ENCODE measurements around the gene CSMD2.

Gene CSMD2

DNA sequence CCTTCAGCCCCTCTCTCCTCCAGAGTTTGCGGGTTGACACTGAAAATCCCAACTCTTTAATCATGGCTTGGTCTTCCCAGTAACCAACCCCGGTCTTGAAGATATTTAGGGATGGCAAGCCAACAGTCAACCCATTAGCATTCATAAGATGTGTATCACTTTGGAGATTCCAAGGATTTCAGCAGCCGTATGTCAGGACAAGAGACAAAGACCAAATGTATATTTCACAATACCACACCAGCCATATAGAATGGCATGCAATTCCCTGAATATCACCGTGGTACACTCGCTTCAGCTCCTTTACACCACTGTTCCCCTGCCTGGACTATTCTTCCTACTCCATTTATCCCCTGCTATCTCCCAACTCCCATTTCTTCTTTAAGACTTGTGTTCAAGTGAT lies 109.2 kb downstream of the CSMD2 start:
- no peak for TF ChIP-seq CTCF (IDR thresholded peaks at IDR 0.05; ENCODE audit: borderline replicate concordance, insufficient read depth, low read depth, low read length)
- no peak overlapping the region for H3K4me3 ChIP-seq (ENCODE audit: low read depth, low read length)

- no peak overlapping the region for H3K4me3 ChIP-seq (ENCODE audit: low read depth, low read length)
- TF ChIP-seq CTCF (IDR thresholded peaks at IDR 0.05; ENCODE audit: borderline replicate concordance, insufficient read depth, low read depth, low read length): no peak
Measured at GRCh38 chr1:34054920-34055319, 110.1 kb downstream of the CSMD2 start.

GRCh38 chr1:34053660-34054059 lies 111.4 kb downstream of the CSMD2 start:
- H3K4me3 ChIP-seq (ENCODE audit: low read depth, low read length): no peak overlapping the region
- no peak for TF ChIP-seq CTCF (IDR thresholded peaks at IDR 0.05; ENCODE audit: borderline replicate concordance, insufficient read depth, low read depth, low read length)

DNA sequence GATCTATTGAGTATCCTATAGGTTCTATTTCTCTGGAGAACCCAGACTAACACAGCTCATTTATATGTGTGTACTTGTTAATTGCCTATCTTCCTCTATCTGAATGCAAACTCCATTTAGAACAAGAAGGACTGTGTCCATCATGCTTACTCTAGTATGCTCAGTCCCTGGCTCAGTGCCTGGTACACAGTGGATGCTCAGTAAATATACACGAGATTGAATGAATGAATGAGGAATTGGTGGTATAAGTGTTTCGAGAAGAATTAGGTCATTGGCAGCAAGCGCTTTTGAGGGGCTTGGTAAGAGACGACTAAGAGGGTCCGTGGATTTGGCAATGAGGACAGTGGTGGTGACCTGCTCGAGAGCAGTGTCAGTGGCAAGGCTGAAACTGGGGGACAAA lies 112.5 kb downstream of the CSMD2 start:
- TF ChIP-seq CTCF (IDR thresholded peaks at IDR 0.05; ENCODE audit: borderline replicate concordance, insufficient read depth, low read depth, low read length): no peak
- no peak overlapping the region for H3K4me3 ChIP-seq (ENCODE audit: low read depth, low read length)

GRCh38 chr1:34050709-34051485 lies 114.1 kb downstream of the CSMD2 start:
- no peak for TF ChIP-seq CTCF (IDR thresholded peaks at IDR 0.05; ENCODE audit: borderline replicate concordance, insufficient read depth, low read depth, low read length)
- H3K4me3 ChIP-seq (ENCODE audit: low read depth, low read length): no peak overlapping the region

- no peak for TF ChIP-seq CTCF (IDR thresholded peaks at IDR 0.05; ENCODE audit: borderline replicate concordance, insufficient read depth, low read depth, low read length)
- no peak overlapping the region for H3K4me3 ChIP-seq (ENCODE audit: low read depth, low read length)
Measured at GRCh38 chr1:34049994-34050393, 115.0 kb downstream of the CSMD2 start.

- no peak for TF ChIP-seq CTCF (IDR thresholded peaks at IDR 0.05; ENCODE audit: borderline replicate concordance, insufficient read depth, low read depth, low read length)
- H3K4me3 ChIP-seq (ENCODE audit: low read depth, low read length): no peak overlapping the region
Measured at GRCh38 chr1:34049477-34049876, 115.6 kb downstream of the CSMD2 start.

All from GM12875 (cell line).